NCI-H226 (cell line): Measurements from ENCODE around the gene SEMA5A.

Experiments
- DNase-seq: peaks from one replicate; pipeline ENCODE4 v3.0.0-alpha.2; 2015

Gene SEMA5A

DNA sequence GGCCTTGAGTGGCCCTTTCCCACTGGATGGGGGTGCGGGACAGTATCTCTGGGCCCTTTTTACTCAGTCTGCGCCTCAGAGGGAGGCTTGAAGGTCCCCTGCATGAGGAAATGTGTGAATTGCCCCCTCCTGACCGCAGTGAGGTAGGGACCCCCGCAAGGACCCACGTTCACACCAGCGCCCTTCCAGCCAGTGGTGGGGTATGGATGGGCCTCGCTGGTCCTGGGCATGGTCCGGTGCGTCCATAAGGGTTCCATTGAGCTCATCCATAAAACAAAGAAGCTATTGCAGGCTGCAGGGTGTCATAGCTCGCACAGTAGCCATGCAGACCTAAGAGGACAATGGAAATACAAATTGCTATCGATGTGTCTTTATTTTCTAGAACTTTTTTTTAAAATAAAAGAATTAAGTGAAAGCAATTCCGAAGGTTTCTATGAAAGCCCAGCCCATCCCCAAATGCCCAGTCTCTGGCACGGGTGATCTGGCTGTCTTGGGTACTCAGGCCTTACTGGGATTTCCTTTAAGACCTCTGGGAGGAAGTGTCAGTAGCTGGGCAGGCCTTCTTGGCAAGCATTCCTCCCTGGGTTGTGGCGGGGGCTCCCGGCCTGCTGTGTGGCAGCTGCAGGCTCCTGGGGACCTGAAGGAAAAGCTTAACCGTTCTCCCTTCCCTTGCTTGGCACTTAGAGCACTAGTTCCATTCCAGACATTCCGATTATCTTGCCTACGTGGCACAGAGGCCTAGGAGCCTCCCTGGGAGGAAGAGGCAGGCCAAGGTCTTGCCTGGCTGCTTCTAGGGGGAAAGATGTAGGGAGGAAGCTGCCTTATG, 1.5 kb upstream of the SEMA5A start:
- DNase-seq, result peak; percentile 75

DNA sequence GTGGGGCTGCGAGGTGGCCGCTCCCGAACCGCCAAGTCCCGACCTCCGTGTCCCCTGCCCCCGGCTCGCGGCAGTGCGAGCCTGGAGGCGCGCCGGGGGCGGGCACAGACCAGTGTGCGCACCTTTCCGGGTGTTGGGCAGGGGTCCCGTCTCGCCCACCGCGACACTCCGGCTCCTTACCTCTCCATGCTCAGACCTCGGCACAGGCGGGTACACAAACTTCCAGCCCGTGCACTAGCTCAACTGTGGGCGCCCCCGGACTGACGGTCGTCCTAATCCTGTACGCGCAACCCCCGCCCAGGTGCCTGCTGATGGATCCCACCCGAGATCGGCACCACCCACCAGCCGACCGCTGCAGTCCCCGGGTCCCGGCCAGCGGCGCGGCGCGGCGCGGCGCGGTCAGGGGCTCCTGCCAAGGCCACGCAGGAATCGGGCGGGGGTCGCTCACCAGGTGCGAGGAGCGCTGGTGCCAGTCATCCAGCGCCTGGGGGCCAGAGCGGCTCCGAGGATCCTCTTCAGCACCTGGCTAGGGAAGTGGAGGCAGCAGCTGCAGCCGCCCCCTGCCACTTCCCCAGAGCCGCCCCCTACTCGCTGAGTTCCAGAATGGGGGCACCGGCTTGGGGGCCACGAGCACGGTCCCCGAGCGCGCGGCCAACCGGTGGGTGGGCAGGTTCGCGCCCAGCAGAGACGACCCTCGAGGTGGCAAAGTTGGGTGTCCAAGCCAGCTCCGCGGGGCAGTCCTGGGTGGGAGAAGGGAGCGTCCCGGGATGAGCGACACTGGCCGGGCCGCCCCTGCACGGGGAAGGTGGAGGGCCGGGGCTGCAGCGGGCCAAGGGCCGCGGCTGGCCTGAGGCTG, 511 bp downstream of the SEMA5A start:
- DNase-seq, result no peak

DNA sequence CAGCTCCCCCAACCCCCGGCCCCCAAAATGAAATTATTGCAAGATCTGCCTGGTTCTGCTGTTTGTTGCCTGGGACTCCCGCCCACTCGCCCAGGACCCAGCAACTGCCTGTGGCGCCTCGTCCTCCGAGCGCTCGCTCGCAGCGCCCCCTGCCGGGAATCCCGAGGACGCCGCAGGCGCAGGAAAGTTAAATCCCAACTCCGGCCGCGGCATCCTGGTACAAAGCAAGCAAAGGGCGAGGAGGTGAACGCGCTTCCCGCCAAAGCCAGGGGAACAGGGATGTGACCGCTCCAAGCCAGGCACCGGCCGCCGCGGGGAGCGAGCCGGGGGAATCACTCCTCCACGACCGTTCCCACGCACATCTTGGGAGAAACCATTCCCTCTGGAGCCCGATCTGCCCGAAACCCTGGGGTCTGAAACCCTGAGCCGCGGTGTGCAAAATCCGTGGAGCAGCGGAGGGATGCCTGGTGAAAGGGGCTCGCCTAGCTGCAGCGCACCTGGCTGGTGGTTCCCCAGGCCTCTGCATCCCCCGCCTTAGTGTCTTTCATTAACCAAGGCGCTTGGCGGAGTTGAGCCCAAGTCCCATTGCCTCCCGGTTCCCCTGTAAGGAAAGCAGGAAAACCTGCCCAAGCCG, 1.3 kb downstream of the SEMA5A start:
- DNase-seq, result peak; percentile 79

DNA sequence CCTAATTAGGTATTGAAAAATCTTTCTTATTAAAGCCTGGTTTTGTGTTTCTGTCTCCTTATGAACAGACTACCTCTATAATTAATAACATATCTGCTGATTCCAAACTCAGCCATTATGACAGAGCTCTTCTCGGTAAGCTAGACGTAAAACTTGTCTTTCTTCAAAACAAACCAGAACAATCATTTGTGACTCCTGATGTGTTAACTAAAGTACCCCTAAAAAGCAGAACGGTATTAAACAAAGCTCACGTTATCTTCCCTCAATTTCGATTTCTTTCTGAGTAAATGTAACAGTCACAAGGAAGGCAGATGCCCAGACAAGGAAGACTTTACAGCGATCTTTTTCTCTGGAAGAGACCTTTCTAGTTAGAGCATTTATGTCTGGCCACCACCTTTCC, 1.8 kb downstream of the SEMA5A start:
- no peak for DNase-seq

DNA sequence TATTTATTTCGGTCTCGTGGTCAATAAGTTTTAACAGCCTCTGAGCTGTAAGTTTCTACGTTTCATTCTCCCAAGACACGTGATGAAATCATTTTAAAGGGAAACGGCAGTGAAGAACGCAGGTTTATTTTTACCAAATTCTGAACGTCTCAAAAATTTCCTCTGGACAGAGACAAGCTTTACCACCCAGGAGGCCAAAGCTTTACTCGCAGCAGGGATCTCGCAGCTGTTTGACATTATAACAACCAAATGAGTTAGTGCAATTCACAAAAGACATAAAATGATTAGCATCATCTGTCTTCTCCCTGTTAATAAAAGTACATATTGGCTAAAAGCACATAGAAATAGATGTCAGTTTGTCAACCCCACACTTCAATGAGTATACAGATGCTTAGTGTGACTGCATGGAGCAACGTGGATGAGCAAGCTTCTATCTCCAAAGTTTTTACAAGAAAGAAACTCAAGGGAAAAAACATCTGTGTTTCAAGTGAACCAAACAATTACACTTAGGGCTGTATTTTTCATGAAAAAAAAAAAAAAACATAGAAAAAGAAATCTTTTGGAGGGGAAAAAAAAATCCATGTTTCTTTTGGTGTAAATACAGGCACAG, 2.5 kb downstream of the SEMA5A start:
- DNase-seq, result no peak

DNA sequence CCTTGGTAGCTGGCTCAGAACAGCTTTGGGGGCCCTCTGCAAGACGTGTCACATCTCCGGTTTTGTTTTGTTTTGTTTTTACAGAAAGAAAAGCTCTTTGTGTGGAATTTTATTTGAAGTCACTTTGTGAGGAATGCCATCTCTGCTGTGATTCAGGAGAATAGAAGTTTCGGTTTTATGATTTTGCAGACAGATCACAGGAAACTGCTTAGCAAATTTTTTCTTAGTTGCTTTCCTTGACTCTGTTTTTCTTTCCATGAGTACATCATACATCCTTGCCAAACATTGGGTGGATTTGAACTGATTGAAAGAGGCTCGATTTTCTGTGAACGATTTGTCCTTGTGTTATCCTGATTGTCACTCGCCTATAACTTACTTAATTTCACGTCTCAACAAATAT, 5.1 kb downstream of the SEMA5A start:
- no peak for DNase-seq

DNA sequence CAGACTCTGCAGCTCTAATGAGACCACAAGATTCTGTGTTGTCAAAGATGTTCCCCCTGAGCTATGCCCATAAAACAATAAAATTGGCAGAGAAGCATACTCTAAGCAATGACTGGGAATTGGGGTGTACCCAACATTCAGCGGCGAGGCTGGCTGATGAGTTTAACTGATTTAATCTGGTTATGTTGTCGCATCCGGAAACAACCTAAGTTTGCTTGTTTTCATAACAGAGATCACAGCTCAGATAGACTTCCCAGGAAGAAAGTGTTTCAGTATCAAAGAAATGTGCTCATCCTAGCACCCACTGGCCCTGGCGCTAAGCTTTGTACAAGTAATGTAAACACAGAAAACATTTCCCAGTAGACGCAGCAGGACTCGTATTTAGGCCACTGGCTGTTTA, 7.4 kb downstream of the SEMA5A start:
- DNase-seq, result no peak

DNA sequence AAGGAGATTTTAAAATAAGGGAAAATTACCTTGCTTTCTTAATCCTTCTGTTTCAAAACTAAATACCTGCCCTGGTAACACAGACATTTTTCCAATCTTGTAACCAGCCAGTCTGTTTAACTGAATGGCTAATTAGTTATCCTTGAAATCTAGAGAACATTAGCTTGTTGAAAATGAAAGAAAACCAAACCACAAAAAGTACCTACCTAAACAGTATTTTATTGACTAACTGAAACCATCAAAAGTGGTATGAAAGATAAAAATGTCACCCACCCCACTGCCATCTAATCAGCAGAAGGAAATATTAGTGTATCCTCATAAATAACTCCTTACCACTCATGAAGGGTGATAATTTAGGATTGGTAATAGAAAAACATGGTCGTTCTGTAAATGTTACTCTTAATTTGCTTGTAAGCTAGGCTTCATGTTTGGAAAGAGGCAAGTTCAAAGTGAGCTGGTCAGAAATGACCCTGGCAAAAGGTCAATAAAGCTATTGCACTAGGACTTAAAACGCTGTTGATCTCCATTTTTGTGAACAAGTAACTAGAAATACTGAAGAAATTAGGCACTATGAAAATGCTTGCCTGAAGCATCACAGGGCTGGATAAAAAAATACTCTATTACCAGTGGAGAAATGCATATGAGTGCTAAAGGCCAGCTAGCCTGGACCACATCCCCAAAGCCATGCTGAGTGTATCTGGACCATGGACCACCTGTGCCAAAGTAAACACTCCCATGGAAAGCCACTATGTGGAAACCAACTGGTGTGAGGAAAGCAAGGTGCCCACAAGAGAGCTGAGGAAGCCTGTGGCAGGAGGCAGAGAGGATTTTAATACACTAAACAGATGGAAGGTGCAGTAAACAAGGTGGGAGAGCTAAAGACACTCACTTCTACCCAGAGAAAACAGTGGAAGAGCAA, 8.4 kb downstream of the SEMA5A start:
- no peak for DNase-seq

DNA sequence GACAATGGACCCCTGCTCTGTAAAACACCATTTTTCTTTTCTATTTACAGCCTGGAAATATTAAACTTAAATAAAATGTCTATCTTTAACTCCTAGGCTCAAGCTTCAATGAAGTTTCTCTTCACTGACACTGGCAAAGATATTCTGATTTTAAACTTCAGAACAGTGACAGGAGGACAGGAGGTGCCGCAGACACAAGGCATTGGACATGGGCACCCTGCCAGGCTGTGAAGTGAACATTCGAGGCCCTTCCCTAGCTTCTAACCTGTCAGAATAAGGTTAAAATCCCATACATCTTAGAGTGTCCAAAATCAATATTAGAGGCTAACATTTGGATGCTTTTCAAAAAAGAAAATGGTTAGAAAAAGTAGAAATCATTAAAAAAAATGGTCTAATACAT, 9.2 kb downstream of the SEMA5A start:
- DNase-seq, result no peak

DNA sequence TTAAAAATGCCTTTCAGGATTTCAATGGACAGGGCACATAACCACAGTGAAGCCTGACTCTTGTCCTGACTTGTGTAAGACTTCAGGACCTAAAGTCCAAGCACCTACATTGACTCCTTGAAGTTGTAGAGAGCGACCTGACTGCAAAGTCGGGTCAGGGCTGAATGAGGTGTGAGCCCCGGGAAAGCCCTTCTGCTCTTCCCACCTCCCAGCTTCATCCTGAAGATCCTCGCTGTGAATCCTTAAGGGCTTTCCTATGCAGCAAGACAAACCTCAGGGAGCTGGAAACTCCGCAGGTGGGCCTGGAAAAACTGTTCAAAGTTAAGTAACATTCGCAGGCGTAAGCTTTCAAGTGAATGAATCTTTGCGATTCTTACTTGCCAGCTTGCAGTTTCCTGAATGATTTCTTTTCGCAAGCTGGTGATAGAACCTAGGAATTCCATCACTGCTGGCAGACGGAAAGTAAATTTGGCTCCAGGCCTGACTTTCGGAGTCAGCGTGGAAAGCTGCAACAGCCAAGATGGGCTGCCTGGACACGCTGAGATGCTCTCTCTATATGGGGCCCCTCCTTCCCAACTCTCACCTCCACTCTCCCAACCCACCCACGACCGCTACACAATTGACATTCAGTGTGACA, 10.9 kb downstream of the SEMA5A start:
- DNase-seq, result peak; percentile 69

DNA sequence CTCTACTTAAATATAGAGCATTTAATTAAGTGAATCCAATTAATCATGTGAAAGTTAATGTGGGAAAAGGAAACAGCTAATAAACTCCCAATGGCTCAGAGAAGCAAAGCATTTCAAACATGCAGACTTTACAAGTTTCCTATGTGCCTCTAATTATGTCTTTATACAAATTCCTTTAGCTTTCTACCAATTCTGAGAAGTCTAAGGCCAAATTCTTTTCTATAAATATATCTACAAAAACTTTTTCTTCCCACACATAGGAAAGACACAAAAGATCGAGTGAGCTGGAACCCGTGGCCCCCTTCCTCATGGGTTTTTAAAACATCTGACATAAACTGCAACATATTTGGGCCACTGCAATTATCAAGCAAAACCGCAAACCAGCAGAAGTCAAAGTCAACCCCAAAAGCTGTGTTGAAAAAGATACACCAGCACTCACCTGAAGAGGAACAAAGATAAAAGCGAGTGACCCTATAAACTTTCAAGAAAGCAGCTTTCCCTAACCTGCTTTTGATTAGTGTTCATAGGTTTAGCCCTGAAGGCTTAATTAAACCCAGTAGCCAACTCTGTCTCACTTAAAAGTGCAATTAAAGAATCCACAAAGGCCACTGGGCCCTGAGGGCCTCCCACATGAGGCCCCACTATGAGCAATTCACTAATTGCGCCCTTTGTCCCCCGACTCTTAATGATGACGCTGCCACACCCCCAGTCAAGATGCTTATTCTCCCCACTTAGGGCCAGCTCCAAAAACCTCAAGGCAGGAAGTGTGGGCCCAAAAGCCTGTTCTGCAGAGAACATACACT, 12.1 kb downstream of the SEMA5A start:
- no peak for DNase-seq

DNA sequence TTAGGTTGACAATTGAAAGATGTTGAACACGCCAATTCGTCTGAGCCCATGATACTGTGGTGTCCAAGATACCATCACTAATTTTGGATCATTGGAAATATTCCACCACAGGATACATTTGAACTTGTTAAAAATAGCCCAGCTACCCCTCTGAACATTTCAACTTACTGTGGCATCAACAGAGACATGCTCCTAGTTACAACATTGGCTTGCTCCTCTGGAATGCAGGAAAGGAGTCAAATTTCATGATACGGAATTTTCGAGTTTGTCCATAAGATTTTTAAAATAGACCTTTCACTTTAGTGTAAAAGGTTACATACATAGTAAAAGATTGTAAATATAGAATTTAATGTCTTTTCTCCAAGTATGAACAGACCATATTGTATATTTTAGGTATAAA, 12.8 kb downstream of the SEMA5A start:
- DNase-seq, result no peak

DNA sequence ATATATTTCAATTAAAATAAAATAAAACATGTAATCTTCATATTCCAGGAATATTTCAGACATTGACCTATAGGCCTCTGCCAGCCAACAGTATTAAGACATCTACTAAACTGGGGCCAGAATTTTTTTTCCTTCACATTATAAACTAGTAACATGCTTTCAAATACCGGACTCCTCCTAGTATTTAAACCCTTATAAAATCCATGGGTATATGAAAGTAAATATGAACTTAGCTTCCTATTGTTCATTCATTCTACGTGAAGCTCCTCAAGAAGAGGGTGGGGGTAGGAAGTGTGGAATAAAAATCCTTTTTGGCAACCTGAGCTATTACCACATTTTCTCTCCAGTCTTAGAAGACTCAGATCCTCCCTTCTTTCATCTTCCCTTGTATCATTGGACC, 16.4 kb downstream of the SEMA5A start:
- no peak for DNase-seq

DNA sequence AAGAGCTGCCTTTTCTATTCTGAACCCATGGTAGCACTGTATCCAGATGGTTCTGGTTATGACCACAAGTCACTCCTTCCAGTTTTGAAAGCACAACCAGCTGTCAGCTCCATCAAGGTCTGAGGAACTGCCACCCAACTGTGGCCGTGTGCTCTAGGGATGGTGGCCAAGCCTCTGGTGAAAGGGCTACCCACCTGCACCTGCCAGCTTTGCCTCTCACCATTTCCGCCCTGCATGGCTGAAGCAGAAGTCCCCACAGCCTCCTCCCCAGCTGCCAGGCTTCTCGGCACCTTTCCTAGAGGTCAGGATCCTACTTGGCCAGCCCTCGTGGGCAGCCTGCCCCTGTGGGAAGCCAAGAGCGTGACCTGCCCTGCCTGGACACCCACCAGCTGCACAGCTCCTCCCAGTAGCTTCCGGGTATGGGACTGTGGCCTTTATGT, 16.8 kb downstream of the SEMA5A start:
- no peak for DNase-seq

DNA sequence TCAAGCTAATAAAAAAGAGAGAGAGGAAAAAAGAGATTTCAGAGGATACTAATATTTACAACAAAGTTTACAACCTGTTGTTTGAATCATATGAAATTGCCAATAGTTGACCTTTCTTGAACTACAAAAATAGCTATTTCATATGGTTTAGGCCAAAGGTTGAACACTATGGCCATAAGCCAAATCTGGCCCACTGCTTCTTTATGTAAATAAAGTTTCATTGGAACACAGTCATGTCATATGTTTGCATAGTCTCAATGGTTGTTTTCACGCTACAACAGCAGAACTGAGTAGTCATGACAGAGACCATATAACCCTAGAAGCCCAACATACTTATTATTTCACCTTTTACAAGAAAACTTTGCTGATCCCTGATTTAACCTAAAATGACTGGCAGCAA, 20.9 kb downstream of the SEMA5A start:
- DNase-seq, result no peak

DNA sequence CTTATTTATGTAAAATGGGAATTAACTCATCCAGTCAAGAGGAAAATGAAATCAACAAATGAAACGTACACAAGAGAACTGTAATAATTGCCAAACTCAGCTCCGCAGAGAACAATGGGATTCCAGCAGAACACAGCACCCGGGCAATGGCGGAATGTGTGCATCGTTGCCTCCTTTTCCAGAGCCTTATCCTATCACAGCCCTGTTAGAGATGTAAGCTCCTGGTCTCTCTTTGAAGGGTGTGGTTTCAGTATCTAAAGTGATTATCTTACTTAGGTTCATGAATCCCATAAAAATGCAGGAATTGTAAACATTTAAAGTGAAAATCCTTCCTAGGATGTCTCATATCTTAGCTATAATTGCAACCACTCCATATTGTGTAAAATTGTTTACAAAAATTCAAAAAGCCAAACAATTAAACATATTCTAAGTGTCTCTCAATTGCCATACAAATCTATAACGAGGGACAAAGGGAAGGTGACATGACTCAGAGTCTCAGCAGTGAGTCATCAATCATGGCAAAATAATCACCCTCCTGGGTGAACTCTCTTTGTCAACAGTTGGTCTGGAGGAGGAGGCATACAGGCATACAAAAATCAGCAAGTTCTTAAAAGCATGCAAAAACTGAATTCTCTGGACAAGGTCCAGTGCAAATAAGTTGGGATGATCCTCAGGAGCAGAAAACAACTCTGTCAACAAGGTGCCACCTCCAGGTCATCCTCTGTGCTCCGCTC, 22.6 kb downstream of the SEMA5A start:
- peak; percentile 18 for DNase-seq

DNA sequence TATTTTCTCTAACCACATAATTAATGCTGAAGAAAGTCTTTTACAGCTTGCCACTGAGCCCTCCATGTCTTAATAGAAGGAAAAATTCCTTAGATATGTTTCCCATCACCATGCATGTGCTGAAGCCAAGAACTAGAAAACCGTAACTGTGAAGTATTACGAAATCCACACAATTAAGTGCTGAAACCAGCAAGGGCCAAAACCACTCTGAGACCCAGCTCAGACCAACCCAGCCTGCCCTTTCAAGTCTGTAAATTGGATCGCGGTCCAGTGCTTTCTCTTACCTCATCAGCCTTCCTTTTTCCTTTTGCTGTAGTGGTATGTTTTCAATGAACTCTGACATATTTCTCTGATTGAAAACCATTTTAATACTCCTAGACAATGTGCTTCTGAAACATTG, 26.3 kb downstream of the SEMA5A start:
- peak; percentile 54 for DNase-seq

DNA sequence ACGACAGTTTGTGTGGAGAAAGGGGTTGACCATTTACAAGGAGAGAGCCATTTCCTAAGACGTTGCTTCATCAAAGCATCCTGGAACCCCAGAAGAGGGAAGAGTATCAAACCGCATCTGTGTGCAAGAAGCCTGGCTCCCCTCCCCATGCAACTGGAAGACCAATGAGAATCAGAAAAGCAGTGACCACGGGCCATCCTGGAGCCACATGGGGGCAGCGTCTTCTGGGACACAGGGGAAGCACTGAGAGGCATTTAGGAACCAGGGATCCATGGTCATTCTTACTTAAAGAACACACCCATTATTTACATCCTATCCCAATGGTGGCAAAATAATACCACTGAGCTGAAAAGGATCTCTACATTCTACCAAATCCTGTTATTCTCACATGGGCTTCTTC, 29.3 kb downstream of the SEMA5A start:
- DNase-seq, result no peak

DNA sequence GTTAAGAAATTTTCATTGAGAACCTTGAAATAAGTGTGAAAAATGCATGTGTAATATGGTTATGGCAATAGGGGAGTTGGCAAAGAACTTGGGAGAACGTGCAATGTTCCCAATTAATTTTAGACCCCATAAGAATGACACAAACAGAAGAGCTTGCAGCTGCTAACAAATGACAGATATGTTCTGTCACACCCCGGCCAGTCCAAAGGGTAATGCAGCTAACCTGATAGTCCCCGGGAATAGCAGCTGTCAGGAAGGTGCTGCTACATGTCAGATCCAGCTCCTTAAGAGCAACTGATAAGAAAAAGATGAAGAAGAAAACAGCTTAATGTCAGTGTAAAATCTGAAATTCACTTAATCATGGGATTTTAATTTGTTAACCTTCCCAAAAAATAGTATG, 30.4 kb downstream of the SEMA5A start:
- DNase-seq, result no peak

DNA sequence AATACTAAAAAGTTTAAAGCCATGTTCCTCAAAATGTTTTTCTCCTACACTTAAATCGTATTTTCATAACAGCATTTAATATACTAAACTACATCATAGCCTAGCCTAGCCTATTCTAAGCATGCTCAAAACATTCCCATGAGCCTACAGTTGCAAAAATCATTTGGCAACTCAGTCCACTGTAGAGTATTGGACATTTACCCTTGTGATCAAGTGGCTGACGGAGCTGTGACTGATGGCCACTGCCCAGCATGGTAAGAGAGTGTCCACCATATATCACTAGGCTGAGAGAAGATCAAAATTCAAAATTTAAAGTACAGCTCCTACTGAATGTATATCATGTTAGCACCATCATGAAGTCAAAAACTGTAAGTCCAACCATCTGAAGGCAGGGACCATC, 30.9 kb downstream of the SEMA5A start:
- no peak for DNase-seq
